H1 (cell line): Measurements from ENCODE around the gene CDCA4.

Experiments used
- CBX8 ChIP-seq: fragments of 300-800, 300-1000 bp; sonication (generic); IDR thresholded peaks from 2 replicates; pipeline ENCODE4 v1.7.1; 2016; ENCODE audit warnings: low read depth, low read length, borderline replicate concordance
- EZH2 ChIP-seq: fragments of 200-600 bp; sonication (generic); IDR thresholded peaks from 2 replicates; pipeline ENCODE4 v1.7.1; 2012; ENCODE audit warnings: low read depth, mild to moderate bottlenecking, moderate library complexity, low read length, inconsistent platforms; ENCODE audit not compliant: severe bottlenecking
- GABPA ChIP-seq: IDR thresholded peaks from 2 replicates; pipeline ENCODE4 v1.6.1; 2011; ENCODE audit warnings: mild to moderate bottlenecking, low read length, moderate library complexity, borderline replicate concordance; ENCODE audit not compliant: insufficient read depth
- HDAC2 ChIP-seq, 2 experiments: fragments of 300-600 bp in 1 of 2; sonication (generic) in 1 of 2; IDR thresholded peaks; 2 replicates each; pipeline ENCODE4 v1.6.1; 2011 to 2012; ENCODE audit warnings: low read depth in 2 of 2, low read length in 2 of 2, mild to moderate bottlenecking in 2 of 2, moderate library complexity in 2 of 2, borderline replicate concordance in 1 of 2, inconsistent platforms in 1 of 2
- KDM1A ChIP-seq: fragments of 200-600, 300-600 bp; sonication (generic); IDR thresholded peaks from 2 replicates; pipeline ENCODE4 v1.7.1; 2016; ENCODE audit warnings: mild to moderate bottlenecking, low read length, borderline replicate concordance
- MAFK ChIP-seq: IDR thresholded peaks from 2 replicates; pipeline ENCODE4 v1.6.1; 2012; ENCODE audit warnings: low read depth, mild to moderate bottlenecking, improper control_type of control experiment, low read length
- POLR2A ChIP-seq, 2 experiments: IDR thresholded peaks; 1 replicate in 1 of 2; 2 replicates in 1 of 2; pipeline ENCODE4 v1.6.1; 2011; ENCODE audit warnings: low read depth in 2 of 2, low read length in 2 of 2, mild to moderate bottlenecking in 2 of 2; ENCODE audit errors: control extremely low read depth in 1 of 2
- POLR2AphosphoS5 ChIP-seq: IDR thresholded peaks from 2 replicates; pipeline ENCODE4 v1.6.1; 2011; ENCODE audit warnings: low read depth, low read length
- TAF7 ChIP-seq: optimal IDR thresholded peaks from 2 replicates; pipeline ENCODE3; 2011; ENCODE audit warnings: low read depth, mild to moderate bottlenecking, inconsistent platforms, low read length, moderate library complexity, borderline replicate concordance
- YY1 ChIP-seq: IDR thresholded peaks from 2 replicates; pipeline ENCODE4 v1.6.1; 2011; ENCODE audit warnings: low read depth, mild to moderate bottlenecking, low read length
- ZNF274 ChIP-seq: IDR thresholded peaks from 2 replicates; pipeline ENCODE4 v1.7.0; 2012; ENCODE audit warnings: low read length, borderline replicate concordance; ENCODE audit errors: extremely low read depth
- TF ChIP-seq, protein P1 (sequence below), 3 experiments: IDR thresholded peaks; 1 replicate in 2 of 3; 2 replicates in 1 of 3; pipeline versions ENCODE4 v1.5.1 to v1.6.1; 2011; ENCODE audit warnings: low read length in 3 of 3, mild to moderate bottlenecking in 3 of 3, inconsistent platforms in 2 of 3, low read depth in 1 of 3, moderate library complexity in 1 of 3; ENCODE audit not compliant: insufficient read depth in 1 of 3; ENCODE audit errors: control extremely low read depth in 1 of 3

DNA sequence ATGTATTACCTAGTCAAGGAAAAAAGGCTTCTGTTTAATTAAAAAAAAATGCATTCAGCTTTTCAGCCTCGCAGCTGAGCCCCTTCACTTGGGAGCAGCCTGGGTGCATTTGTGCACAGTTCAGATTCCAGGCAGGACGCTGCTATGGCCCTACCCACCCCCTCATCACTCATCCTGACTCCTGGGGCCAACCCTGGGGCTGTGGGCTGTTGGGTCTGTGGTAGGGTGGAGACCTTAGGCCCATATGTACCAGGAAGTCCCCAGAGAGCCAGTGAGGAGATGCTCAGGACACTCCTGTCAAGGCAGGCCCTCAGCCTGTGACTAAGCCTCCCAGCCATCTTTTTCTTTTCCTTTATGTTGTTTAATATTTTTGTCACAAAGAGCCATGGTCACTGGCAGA is 9.3 kb upstream of the CDCA4 start:
- TF ChIP-seq MAFK (no peak), TAF7 (no peak), GABPA (no peak), POLR2A (IDR thresholded peaks at IDR 0.05; ENCODE audit: control extremely low read depth in 1 of 2, low read depth in 2 of 2, low read length in 2 of 2) (no peak), ZNF274 (no peak), KDM1A (no peak), POLR2AphosphoS5 (no peak), HDAC2 (IDR thresholded peaks at IDR 0.05; ENCODE audit: borderline replicate concordance in 1 of 2, low read depth in 2 of 2, low read length in 2 of 2) (no peak), CBX8 (no peak), YY1 (no peak), EZH2 (no peak)
- TF ChIP-seq, protein P1, sequence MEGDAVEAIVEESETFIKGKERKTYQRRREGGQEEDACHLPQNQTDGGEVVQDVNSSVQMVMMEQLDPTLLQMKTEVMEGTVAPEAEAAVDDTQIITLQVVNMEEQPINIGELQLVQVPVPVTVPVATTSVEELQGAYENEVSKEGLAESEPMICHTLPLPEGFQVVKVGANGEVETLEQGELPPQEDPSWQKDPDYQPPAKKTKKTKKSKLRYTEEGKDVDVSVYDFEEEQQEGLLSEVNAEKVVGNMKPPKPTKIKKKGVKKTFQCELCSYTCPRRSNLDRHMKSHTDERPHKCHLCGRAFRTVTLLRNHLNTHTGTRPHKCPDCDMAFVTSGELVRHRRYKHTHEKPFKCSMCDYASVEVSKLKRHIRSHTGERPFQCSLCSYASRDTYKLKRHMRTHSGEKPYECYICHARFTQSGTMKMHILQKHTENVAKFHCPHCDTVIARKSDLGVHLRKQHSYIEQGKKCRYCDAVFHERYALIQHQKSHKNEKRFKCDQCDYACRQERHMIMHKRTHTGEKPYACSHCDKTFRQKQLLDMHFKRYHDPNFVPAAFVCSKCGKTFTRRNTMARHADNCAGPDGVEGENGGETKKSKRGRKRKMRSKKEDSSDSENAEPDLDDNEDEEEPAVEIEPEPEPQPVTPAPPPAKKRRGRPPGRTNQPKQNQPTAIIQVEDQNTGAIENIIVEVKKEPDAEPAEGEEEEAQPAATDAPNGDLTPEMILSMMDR (IDR thresholded peaks at IDR 0.05; ENCODE audit: control extremely low read depth in 1 of 3, insufficient read depth in 1 of 3, low read depth in 1 of 3, low read length in 3 of 3) = no peak
